Renal pelvis (tissue), 4 donors: Measurements from ENCODE around the gene SETBP1. TPM values are rescaled to one million over a fixed set of nuclear protein-coding genes. Genes with fewer than 3 reads are reported as not detected.

Experiments used
- DNase-seq: peaks from one replicate; pipeline ENCODE4 v3.0.0-alpha.2; 2013
- polyA plus RNA-seq, 3 donors: library from polyadenylated mRNA; unstranded; fragments of 120-200 nt; gene quantifications; one replicate each; pipeline ENCODE4 v1.2.1, GENCODE V29; 2013; ENCODE audit not compliant: insufficient read length in 3 of 3

SETBP1 gene
- polyA plus RNA-seq, 3 donors: 27.8 to 35.1 (median 31.0) TPM

DNA sequence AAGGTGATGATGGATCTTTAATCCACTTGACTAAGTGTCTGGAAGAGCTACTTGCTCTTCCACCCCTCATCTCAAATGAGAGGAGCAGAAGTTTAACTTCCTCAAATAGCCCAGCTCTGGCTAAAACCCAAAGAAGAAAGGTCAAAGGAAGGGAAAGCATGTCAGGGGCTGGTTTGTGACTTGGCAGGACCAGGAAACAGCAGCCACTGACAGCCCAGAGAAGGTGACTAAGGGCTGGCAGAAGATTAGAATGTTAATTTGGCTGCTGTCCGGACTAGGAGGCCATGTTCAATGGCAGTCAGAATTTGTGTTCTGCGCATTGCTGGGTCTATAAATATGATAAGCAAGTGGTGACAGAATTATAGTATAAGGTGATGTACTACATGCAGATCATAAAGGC is 386.2 kb downstream of the SETBP1 start:
- no peak for DNase-seq

DNA sequence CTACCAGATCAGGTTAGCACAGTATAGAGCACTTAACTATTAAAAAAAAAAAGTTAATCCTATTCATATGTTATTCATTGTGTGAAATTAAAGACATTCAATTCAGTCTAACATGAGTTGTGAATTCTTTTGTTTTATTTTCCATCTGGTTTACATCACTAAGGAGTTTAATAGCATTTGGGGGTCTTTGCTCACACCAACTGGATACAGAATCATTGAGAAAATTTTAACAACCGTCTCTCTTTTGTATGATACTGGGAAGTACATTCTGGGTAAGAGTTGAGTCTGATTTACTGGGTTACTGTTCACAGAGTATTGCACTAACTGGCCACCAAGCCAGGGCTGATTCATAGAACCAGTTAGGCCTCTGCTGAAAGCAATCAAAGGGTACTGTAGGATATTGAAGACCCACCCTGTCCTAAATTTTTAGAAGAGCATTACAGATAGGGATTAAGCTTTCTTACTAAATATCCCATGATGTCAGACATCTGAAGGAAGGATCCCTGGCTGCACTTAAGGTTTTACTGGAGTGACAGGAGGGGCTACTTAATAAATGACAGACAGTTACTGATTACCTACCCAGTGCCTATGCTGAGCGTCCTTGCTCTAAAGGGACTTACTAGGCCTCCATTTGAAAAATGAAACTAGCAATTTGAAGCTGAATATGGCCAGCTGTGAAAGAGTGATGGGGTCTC is 387.9 kb downstream of the SETBP1 start:
- no peak for DNase-seq

DNA sequence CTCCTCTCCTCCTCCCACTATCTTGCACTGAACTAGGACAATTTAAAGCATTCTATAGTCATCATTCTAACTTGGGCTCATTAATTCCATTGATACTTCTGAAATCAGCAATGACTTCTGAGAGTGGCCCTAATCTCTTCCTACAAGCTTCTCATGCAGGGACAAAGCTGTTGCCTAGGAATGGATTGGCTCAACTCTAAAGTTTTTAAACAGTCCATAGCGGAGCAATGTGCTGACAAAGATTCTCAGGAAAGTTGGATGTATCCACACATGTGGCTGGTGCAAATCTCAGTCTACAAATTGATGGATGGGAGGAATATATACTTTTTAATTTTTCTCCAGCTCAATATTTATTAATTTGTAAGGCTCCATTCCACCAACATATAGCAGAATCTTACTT is 388.9 kb downstream of the SETBP1 start:
- DNase-seq: no peak

DNA sequence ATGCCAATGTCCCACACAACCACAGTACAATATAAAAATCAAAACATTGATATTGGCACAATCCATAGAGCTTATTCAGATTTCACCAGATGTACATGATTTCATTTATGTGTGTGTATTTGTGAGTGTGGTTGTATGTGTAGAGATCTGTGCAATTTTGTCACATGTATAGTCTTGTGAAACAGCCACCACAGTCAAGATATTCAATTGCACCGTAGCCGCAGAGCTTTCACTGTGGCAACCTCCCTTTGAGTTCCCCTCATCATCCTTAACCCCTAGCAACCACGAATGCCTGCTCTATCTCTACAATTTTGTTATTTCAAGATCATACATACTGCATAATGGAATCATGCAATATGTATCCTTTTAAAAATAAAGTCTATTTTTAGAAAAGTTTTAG is 391.3 kb downstream of the SETBP1 start:
- DNase-seq: no peak

DNA sequence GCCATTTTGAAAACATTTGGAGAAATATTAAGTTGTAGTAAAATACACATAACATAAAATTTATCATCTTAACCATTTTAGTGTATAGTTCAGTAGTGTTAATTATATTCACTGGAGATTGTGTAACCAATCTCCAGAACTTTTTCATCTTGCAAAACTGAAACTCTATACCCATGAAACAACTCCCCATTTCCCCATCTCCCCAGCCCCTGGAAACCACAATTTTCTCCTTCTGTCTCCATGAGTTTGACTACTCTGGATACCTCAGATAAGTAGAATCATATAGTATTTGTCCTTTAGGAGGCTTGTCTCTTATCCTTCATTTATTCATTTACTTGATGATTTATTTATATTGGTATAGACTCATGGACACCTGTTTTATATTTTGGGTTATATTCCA is 392.9 kb downstream of the SETBP1 start:
- DNase-seq: no peak

DNA sequence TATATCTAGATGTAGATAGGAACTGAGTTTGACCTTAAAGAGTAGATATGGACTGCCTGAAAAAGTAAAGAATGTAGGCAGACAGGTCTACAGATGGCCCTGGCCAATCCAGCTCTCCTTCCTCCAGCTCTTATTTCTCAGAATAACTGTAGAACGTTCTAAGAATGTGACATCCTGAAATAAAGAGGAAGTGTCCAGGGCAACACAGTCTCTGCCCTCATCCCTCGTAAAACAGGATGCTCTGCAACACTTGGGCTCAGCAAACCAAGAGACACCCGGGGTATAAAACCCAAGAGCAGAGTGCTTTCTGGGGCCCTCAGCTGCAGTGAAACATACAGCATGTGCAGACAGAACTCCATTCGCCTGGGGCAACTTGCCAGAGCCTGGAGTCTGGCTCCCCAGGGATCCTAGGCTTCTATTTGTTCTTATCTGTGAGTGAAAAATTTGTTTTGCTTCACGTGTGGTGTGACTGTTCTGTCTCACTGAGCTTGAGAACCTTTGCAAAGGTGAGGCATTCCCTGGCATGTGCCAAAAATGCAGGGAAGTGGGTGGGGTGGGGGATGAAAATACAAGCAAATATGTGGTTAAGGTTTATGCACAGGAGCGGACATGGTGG is 401.0 kb downstream of the SETBP1 start:
- DNase-seq: no peak

DNA sequence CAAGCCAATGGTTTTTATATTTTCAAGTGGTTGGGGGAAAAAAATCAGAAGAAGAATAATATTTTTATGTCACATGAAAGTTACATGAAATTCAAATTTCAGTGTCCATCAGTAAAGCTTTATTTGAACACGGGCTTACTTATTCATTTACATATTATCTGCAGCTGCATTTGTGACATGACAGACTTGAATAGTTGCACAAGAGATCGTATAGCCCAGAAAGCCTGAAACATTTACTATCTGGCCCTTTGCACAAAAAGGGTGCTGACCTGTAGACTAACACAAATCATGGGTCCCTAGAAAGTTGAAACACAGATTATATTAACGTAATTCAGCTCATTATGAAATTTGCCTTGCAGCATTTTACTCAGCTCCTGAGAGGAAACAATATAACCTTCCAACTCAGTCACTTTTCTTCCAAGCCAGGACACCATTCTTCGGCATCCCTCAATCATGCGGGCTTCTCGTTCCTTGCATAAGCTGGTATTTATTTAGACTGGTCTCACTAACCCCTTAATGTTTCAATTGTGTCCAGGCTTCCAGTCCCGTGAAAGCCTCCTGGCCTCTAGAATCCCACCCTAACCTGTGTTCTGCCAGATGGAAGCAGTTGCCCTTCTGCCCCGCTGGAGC is 402.7 kb downstream of the SETBP1 start:
- DNase-seq: no peak

DNA sequence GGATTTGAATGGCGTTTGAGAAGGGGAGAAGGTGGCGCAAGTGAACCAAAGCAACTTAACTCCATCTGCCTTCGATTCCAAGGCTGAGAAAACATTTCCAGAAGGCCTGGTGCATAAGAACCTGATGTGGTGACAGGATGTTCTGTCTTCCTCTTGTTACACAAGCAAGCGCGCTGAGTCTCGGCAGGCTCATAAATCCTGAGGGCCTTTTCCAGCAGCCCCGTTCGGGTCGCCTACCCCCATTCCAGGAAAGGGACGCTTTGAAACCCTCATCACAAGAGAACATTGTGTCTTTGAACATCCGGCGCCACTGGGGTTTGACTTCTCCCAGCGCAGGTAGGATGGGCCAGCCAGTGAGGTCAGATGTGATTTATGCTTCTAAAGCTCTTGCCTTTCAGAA is 403.5 kb downstream of the SETBP1 start:
- DNase-seq: peak; percentile 76

DNA sequence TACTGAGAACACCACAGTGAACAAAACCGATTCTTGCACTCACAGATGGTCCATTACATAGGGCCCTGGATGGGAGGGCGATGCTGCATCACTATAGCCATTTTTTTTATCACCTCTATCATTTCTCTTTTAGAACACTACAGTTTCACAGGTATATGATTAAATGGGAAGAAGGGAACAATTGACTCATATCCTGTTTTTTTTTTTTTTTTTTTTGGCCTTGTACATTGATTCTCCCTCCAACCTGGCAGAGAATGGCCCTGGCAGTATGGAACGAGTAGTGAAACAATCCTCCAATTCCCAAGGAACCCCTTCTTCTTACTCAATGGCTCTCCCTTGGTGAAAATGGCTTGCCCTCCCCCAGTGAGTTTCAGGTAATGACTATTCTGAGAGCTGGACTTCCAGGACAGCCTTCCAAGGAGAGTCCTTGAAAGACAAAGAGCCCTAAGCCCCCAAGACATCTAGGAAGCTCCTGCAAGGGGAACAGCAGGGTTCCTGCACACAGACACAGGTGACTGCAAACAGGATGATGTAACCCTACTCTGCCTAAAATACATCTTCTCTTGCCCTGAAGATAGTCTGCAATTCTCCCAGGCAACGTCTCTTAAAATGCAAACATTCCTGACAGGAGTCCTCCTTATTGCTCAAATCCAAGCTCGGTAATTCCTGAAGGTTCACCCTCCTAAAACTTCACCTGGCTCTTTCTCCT is 405.4 kb downstream of the SETBP1 start:
- no peak for DNase-seq

DNA sequence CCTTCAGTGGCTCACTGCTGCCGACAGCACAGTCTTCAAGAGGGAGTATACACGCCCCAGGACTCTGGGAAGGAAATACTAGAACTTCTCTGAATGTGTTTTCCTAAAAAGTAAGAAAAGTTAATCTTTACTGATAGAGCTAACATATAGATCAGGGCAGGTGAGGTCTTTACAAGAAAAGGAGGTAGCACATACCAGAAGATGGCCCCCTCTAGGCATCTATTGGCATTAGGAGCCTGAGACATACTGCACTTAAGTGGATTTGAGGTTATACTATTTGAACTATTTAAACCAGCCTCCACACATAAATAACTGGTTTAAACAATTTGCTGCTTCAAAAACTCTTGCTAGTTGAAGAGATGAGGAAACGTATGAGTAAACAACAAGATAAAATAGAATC is 406.1 kb downstream of the SETBP1 start:
- no peak for DNase-seq

DNA sequence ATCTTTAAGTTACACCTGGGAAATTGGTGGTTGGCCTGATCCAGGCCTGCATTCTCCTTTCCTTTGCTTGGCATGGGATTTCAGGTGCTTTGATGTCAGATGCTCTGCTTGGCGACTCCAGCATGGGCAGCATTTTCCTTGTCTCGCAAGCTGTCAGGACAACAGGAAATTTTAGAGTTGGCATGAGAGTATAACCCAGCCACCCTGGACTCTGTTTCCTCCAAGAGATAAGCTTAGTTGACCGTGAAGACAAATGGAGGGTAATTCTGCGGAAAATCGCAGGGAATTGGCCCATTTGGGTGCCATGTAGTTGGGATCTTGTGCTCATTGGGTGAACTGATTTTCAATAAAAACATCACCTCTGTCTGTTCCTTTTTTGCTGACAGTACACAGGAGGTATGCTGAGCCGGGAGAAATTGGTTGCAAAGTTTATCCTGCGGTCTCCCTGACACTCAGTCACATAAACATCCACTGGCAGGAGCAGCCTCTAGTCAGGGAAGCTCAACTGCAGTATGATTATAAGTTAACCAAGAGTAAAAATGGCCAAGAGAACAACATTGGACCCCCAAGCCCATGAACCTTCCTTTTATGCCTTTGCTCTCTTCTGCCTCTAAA is 409.9 kb downstream of the SETBP1 start:
- no peak for DNase-seq

DNA sequence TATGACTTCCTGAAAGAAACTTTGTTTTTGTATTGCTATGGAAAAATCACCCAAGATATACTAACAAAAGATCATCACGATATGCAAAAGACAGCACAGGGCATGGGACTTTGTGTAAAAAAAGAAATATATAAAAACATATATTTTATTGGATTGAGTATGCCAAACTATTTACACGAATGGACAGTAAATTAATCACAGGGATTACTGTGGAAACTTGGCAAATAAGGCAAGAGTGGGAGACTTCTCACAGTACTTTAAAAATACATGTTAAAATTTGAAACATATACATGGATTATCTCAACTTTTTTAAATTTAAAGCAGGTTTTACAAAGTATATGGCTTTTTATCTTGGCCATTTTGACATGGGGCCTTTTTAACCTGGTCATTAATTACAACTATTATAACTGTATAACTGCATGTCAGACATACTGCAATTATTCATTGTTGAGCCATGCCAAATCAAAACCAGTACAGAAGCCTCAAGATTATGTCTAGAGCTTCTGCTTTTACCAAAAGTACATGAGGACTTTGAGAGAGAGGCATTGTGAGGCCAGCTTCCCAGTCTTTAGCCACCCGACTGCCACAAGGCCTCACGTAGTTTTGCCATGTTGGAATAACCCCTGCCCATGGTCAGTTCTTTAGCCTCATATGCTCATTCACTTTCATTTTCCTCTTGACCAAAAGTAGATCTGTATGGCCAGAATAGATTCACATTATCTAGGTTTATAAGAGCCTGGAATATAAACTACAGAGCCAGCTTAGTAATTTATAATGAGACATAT is 419.8 kb downstream of the SETBP1 start:
- no peak for DNase-seq

DNA sequence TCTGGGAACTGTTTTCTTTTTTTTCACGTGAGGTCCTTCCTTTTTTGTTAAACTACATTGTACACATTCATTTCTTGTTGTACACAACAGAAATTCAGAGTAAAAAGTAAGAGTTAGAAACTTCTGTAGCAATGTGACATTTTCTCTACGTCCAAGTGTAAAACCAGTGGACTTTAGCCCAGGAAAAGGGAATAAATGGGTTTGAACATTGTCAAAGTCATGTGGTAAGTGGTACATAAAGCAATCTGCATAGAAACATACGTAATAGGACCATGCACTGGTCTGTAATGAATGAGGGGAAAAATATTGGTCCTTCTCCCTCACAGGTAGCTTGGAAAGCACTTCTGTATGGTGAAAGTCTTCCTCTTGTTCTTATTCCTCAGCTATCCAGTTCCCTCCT is 421.4 kb downstream of the SETBP1 start:
- DNase-seq: no peak

DNA sequence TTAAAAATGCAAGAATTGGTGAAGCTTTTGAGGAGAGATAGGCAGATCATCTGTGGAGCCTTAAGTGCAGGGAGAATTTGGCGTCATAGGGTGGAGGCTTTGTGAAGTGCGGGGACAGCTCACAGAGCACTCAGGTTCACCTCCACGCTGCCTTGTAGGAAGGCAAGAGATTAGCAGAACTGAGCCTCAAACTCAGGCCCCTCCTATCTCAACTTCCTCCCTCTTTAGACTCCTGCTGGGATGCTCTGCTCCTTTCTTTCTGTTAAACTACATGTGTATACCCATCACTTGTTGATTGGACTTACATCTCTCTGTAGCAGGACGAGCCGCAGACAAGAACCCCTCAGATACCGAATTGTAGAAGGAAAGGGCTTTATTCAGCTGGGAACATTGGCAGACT is 422.2 kb downstream of the SETBP1 start:
- DNase-seq: no peak

DNA sequence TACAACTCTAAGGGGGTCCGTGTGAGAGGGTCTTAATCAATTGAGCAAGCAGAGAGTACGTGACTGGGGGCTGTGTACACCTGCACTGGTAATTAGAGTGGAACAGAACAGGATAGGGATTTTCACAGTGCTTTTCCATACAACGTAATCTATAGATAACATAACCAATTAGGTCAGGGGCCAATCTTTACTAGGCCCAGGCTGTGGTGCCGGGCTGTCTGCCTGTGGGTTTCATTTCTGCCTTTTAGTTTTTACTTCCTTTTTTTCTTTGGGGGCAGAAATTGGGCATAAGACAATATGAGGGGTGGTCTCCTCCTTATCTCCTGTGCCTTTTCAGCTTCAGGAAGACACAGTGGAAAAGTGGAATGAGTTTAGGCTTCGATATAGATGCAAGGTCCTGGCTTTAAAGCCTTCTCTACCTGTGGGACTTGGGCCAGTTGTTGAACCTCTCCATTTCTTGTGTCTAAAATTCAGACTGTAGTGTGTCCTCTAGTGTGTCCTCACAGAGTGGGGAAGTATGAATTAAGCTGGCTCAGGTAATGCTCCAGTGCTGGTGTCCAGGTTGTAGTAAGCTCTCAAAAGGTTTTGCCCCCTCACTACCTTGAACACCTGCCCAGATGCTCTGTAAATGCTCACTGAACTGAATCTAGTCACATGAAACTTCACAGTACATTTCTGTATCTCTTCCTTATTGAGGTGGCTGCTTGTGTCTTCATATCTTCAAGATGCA is 422.8 kb downstream of the SETBP1 start:
- no peak for DNase-seq

DNA sequence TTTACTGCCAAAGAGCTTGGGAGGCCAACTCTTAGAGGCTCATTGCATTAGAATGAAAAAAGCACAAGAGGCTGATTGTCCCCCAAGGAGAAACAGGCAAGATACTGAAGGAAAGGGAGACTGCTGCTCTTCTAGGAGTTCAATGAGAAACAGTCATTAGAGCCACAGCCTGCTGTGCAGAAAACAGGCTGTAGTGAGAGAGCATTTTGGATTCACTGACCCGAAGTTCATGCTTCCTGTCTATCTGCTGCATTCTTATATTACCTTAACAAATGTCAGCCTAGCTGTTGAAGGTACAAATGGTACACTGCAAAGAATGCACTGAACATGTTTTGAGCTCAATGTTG is 423.3 kb downstream of the SETBP1 start:
- DNase-seq: no peak

DNA sequence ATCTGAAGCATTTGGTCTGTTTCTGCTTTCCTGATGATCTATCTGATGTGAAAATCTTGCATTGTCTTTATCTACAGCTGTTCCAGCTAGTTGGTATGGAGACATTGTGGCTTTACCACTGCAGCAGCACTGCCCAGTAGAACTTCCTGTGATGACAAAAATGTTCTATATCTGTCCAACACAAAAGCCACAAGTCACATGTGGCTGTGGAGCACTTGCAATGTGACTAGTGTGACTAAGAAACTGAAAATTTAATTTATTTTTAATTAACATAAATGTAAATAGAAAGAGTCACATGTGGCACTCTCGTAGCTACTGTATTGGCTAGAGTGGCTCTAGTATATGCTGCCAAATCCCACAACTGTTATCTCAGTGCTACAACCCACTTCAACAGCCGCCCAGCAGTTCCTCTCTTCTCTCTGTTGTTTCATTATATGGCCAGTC is 425.7 kb downstream of the SETBP1 start:
- no peak for DNase-seq

DNA sequence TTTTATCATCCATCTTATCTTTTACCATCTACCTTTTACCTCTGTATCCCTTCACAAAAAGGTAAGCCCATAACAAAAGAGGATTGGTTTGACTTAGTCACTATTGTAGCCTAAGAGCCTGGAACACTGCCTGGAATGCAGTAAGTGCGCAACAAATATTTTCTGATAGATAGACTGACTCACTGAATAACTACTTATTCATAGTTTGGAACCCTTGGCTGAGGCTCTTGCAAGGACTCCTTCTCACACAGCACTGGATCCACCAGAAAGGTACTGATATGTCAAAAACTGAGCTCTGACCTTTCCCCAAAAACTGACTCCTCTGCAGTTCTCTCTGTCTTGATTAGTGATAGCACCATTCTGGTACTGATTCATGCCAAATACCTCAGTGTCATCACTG is 426.7 kb downstream of the SETBP1 start:
- DNase-seq: no peak

DNA sequence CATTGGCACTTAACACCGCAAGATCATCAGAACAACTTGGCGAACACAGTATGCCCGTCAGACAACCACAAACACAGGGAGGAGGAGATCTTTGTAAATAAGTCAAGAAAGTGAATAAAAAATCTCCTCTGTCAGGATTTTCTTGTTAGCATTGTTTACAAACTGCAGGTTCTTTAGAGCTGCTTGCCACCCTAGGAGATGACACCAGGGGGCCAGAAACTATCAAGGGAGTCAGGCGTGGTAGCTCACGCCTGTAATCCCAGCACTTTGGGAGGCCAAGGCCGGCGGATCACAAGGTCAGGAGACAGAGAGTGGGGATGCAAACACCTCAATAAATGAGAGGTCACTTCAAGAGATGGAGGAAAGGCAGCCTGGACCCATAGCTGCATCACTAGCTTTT is 428.1 kb downstream of the SETBP1 start:
- no peak for DNase-seq

DNA sequence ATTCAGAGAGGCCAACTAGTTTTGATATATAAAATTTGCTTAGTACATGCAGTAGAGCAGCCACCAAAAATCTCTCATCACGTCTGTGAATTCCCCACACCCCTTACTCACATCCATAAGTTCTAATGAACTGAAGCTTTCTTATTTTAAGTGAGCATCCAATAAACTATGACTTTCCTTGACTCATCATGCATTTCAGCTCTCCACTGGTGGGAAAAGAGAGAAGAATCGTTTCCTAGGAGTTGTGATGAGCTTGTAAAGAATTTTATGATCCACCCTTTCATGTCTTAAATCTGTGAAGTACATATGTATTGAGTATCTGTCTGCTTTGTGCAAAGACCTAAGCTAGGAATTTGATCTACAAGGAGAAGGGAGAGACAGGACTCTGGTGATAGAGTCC is 428.6 kb downstream of the SETBP1 start:
- no peak for DNase-seq

DNA sequence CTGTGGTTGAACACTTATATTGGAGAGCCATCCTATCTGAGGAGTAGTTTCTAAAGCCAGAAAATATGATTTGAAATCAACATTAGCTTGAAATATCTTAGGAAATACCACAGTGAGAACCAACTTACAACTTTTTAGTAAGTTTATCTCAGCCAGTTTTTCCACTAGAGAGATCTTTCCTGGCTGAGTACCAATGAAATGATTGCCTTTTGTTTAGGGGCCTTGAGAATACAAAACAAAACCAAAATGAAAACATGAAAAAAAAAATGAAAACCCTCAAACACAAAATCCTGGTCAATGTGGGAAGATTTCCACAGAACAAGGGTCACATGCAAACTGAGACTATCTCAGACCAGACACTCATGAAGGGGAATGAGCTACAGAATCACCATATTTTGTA is 429.0 kb downstream of the SETBP1 start:
- no peak for DNase-seq
